HepG2 (cell line): ENCODE measurements around the gene CACNG5. TPM values are rescaled to one million over a fixed set of nuclear protein-coding genes. Genes with fewer than 3 reads are reported as not detected.

Source experiments
- ATAC-seq: fragments of 200-7000 bp; cut with Tn5 transposase; 3 replicates; pipeline ENCODE4 v1.9.1; 2020; ENCODE audit warnings: mild to moderate bottlenecking, moderate library complexity
- BruUV-seq: library from RNA; stranded (reverse); fragments of 400-500 nt; replicated peaks from 2 replicates; lab custom pipeline; 2021; lab: Mats Ljungman, UMichigan
- CTCF ChIA-PET: fragments of 300-600 bp; formaldehyde crosslinking; extraction: SDS; loops from one replicate; lab custom pipeline; 2021; ENCODE audit warnings: low total read pairs, inconsistent platforms, low intra/inter-chr PET ratio; lab: Yijun Ruan, JAX
- POLR2A ChIA-PET: fragments of 350-600 bp; sonication (Branson Sonifier 250); formaldehyde crosslinking; loops from one replicate; lab custom pipeline; 2020; ENCODE audit warnings: antibody characterized with exemption, inconsistent platforms; lab: Yijun Ruan, JAX
- DNase-seq: peaks from one replicate; pipeline ENCODE4 v3.0.0-alpha.2; 2015; ENCODE audit warnings: low spot score
- FAIRE-seq: peaks from 3 replicates; lab custom pipeline; 2011; peaks lifted over from hg19 to GRCh38; lab: Jason Lieb, UNC
- H2AFZ ChIP-seq: one replicate; pipeline ENCODE4 v1.6.1; 2011; ENCODE audit warnings: low read length, inconsistent platforms
- H3K27ac ChIP-seq: fragments of 300-600 bp; 3 replicates; pipeline ENCODE4 v1.8.0; 2011; ENCODE audit warnings: mixed run types, mild to moderate bottlenecking, mixed read lengths, low read length, inconsistent platforms; ENCODE audit not compliant: insufficient read depth; ENCODE audit errors: extremely low read length
- H3K27me3 ChIP-seq, 2 experiments: fragments of 200-600 bp in 1 of 2; 2 replicates in 1 of 2; 3 replicates in 1 of 2; pipeline versions ENCODE4 v1.6.0 to v1.8.0; 2011; ENCODE audit warnings: low read length in 2 of 2, mild to moderate bottlenecking in 2 of 2, moderate library complexity in 2 of 2, inconsistent platforms in 1 of 2; ENCODE audit not compliant: insufficient read depth in 2 of 2, control insufficient read depth in 1 of 2
- H3K36me3 ChIP-seq, 2 experiments: fragments of 200-600 bp in 1 of 2; replicated peaks in 1 of 2; 2 replicates in 1 of 2; 3 replicates in 1 of 2; pipeline versions ENCODE4 v1.5.1 to v1.8.0; 2011; ENCODE audit warnings: low read length in 2 of 2, inconsistent platforms in 1 of 2; ENCODE audit not compliant: insufficient read depth in 2 of 2, control insufficient read depth in 1 of 2
- H3K4me1 ChIP-seq: 2 replicates; pipeline ENCODE4 v1.5.1; 2012; ENCODE audit warnings: low read length, inconsistent platforms; ENCODE audit not compliant: insufficient read depth
- H3K4me2 ChIP-seq: 2 replicates; pipeline ENCODE4 v1.6.0; 2011; ENCODE audit warnings: low read depth, low read length, inconsistent platforms
- H3K4me3 ChIP-seq, 3 experiments: fragments of 200-600 bp in 1 of 3; sonication (generic), shearing (Covaris generic) in 1 of 3; replicated peaks in 1 of 3; 2 replicates each; pipeline ENCODE4 v1.5.1; 2011 to 2016; ENCODE audit warnings: low read length in 3 of 3, inconsistent platforms in 2 of 3, low read depth in 2 of 3, mild to moderate bottlenecking in 2 of 3, control low read depth in 1 of 3, mixed read lengths in 1 of 3; ENCODE audit not compliant: insufficient read depth in 1 of 3
- H3K79me2 ChIP-seq: one replicate; pipeline ENCODE4 v1.6.1; 2011; ENCODE audit warnings: low read length, inconsistent platforms; ENCODE audit not compliant: insufficient read depth
- H3K9ac ChIP-seq: 2 replicates; pipeline ENCODE4 v1.6.0; 2011; ENCODE audit warnings: mild to moderate bottlenecking, low read depth, low read length, inconsistent platforms; ENCODE audit not compliant: insufficient read depth
- H3K9me3 ChIP-seq: 2 replicates; pipeline ENCODE4 v1.5.1; 2012; ENCODE audit warnings: mild to moderate bottlenecking, low read length
- H4K20me1 ChIP-seq: 2 replicates; pipeline ENCODE4 v1.6.0; 2011; ENCODE audit warnings: inconsistent platforms, mild to moderate bottlenecking, low read length, moderate library complexity; ENCODE audit not compliant: insufficient read depth
- GABPB1 ChIP-seq: IDR thresholded peaks from 2 replicates; pipeline ENCODE4 v1.6.1; 2016; ENCODE audit warnings: mild to moderate bottlenecking, missing genetic modification reagents, moderate library complexity, missing compliant biosample characterization
- HIC2 ChIP-seq: sonication (generic); formaldehyde crosslinking; IDR thresholded peaks from 2 replicates; pipeline ENCODE4 v1.9.0; 2022; ENCODE audit warnings: low read depth, missing genetic modification reagents
- KLF13 ChIP-seq: sonication (generic); formaldehyde crosslinking; IDR thresholded peaks from 2 replicates; pipeline ENCODE4 v1.4.0; 2020; ENCODE audit warnings: mild to moderate bottlenecking, missing genetic modification reagents
- MIXL1 ChIP-seq: IDR thresholded peaks from 2 replicates; pipeline ENCODE4 v1.6.1; 2016
- TEAD3 ChIP-seq: optimal IDR thresholded peaks from 2 replicates; pipeline ENCODE3; 2016; ENCODE audit warnings: borderline replicate concordance
- THAP11 ChIP-seq: IDR thresholded peaks from 2 replicates; pipeline ENCODE4 v1.6.1; 2016; ENCODE audit warnings: missing biosample characterization, missing genetic modification reagents
- ZNF232 ChIP-seq: sonication (generic); formaldehyde crosslinking; IDR thresholded peaks from 2 replicates; pipeline ENCODE4 v1.4.0; 2020; ENCODE audit warnings: missing genetic modification reagents, borderline replicate concordance
- ZNF646 ChIP-seq: sonication (generic); formaldehyde crosslinking; IDR thresholded peaks from 2 replicates; pipeline ENCODE4 v1.9.0; 2021; ENCODE audit warnings: mild to moderate bottlenecking, missing genetic modification reagents
- WGBS: methylation state at CpG from one replicate; pipeline ENCODE4 v1.1.6; 2017; ENCODE audit warnings: low lambda C conversion rate; 5-methylcytosine and 5-hydroxymethylcytosine counted together
- in situ Hi-C: cut with HindIII; loops from 2 replicates; pipeline ENCODE4 v1.10.0; 2017; ENCODE audit warnings: low pct_unique_long_range_greater_than_20kb; ENCODE audit not compliant: extremely low pct_ligation_motif_present
- intact Hi-C: fragments of 100-400 bp; cut with micrococcal nuclease; formaldehyde crosslinking; loops from one replicate; pipeline ENCODE4 v1.10.0; 2022; ENCODE audit not compliant: unreplicated experiment
- polyA plus RNA-seq, 8 experiments: library from polyadenylated mRNA; depleted of rRNA in 3 of 8; stranded (reverse) in 7 of 8; unstranded in 1 of 8; fragments of >200 nt; fragmentation: Illumina TruSeq in 4 of 8; extraction: Trizol in 4 of 8; gene quantifications; 2 replicates each; pipeline versions ENCODE4 v1.2.1 to v1.2.3, GENCODE V29; 2011 to 2016; ENCODE audit warnings: low read depth in 4 of 8, missing spikeins in 1 of 8, mixed read lengths in 1 of 8; ENCODE audit not compliant: insufficient read depth in 1 of 8
- total RNA-seq, 5 experiments: library from RNA; depleted of rRNA; stranded (reverse); fragments of >200 nt; fragmentation: Illumina TruSeq; extraction: Trizol; gene quantifications; 2 replicates each; pipeline ENCODE4 v1.2.3, GENCODE V29; 2016; ENCODE audit warnings: low read depth in 1 of 5

The CACNG5 gene
- total and polyA plus RNA-seq, 2 of the 13 experiments (the other 11 are each of a cell fraction or from before 2014, with no cell fraction given): not detected

- BruUV-seq: no TSS peak
- DNase-seq (no peak), ATAC-seq (peak; percentile 13; the same call in 1 of the 3 replicates), FAIRE-seq (no peak)
- Histone ChIP-seq H3K9me3 (no peaks in the 10 kb centered on the region), H3K27me3 (peaks cover 7 to 64% of the 10 kb centered on the region in 2 experiments), H3K79me2 (no peaks in the 10 kb centered on the region), H4K20me1 (no peaks in the 10 kb centered on the region), H3K4me1 (no peaks in the 10 kb centered on the region), H2AFZ (no peak overlapping the region), H3K9ac (no peak overlapping the region), H3K4me3 (no peak overlapping the region), H3K4me2 (peak overlapping the region; percentile 37; the same call in 1 of the 2 replicates), H3K27ac (no peak overlapping the region), H3K36me3 (no peaks in the 10 kb centered on the region)
- intact Hi-C loops: no loop called here
- WGBS: 41% methylated on average over 12 of the region's 16 CpGs
- TF ChIP-seq GABPB1 (CRISPR knock-in tag) (no peak; the same call in 1 of the 2 replicates), KLF13 (CRISPR knock-in tag) (no peak), THAP11 (CRISPR knock-in tag) (no peak), TEAD3 (CRISPR knock-in tag) (no peak), ZNF646 (CRISPR knock-in tag) (no peak), MIXL1 (CRISPR knock-in tag) (no peak), ZNF232 (CRISPR knock-in tag) (no peak), HIC2 (CRISPR knock-in tag) (no peak)
- in situ Hi-C loops: no loop called here
- POLR2A ChIA-PET: no interaction called here
- CTCF ChIA-PET: no interaction called here
These were observed 559 bp downstream of the CACNG5 start for GRCh38 chr17:66835476-66835875.
